Testis (tissue), 3 donors: ENCODE results near the gene PHACTR3. TPM values are rescaled to one million over a fixed set of nuclear protein-coding genes. Genes with fewer than 3 reads are reported as not detected.

Source experiments
- DNase-seq: peaks from one replicate; pipeline ENCODE4 v3.0.0-alpha.2; 2019
- H3K27ac ChIP-seq, 2 donors: fragments of 200-600 bp; sonication (generic); one replicate each; pipeline ENCODE4 v1.5.1; 2019
- H3K27me3 ChIP-seq: fragments of 200-600 bp; sonication (generic); one replicate; pipeline ENCODE4 v1.5.1; 2019
- H3K36me3 ChIP-seq: fragments of 200-600 bp; sonication (generic); one replicate; pipeline ENCODE4 v1.5.1; 2017; ENCODE audit warnings: low read depth; ENCODE audit errors: missing control alignments
- H3K4me1 ChIP-seq: fragments of 200-600 bp; sonication (generic); one replicate; pipeline ENCODE4 v1.5.1; 2019
- H3K4me3 ChIP-seq, 2 donors: fragments of 200-600 bp; sonication (generic); one replicate each; pipeline ENCODE4 v1.5.1; 2017 to 2019
- H3K9me3 ChIP-seq: fragments of 200-600 bp; sonication (generic); one replicate; pipeline ENCODE4 v1.5.1; 2017
- CTCF ChIP-seq, 3 experiments: fragments of 450-650 bp in 2 of 3; fragments of 200-600 bp in 1 of 3; sonication (generic) in 1 of 3; IDR thresholded peaks; one replicate each; pipeline ENCODE4 v1.5.1; 2016 to 2019; ENCODE audit warnings: antibody characterized with exemption in 3 of 3, mild to moderate bottlenecking in 2 of 3, moderate library complexity in 1 of 3
- POLR2A ChIP-seq: fragments of 450-650 bp; IDR thresholded peaks from one replicate; pipeline ENCODE4 v1.6.1; 2017; ENCODE audit warnings: antibody characterized with exemption, mild to moderate bottlenecking, moderate library complexity
- WGBS, 2 donors: methylation state at CpG; one replicate each; pipeline ENCODE4 v1.1.5; 2018; 5-methylcytosine and 5-hydroxymethylcytosine counted together
- intact Hi-C: fragments of 100-400 bp; cut with DNase I; formaldehyde crosslinking; loops from one replicate; pipeline ENCODE4 v1.15.1; 2023; ENCODE audit warnings: low total_unique reads
- polyA plus RNA-seq: library from polyadenylated mRNA; stranded (reverse); fragments of 350-450 nt; fragmentation: Illumina TruSeq; extraction: RNeasy Lipid Tissue Mini Kit (QIAGEN cat#74804); gene quantifications from one replicate; pipeline ENCODE4 v1.2.3, GENCODE V29; 2014; ENCODE audit warnings: low read depth, low replicate concordance; ENCODE audit not compliant: insufficient read depth
- total RNA-seq, 2 donors: library from RNA; depleted of rRNA; stranded (reverse); fragments of >200 nt; gene quantifications; one replicate each; pipeline ENCODE4 v1.2.3, GENCODE V29; 2016

The PHACTR3 gene
- total and polyA plus RNA-seq, 3 donors from 2014 or later, result 0.94 to 1.2 (median 1.1) TPM

DNA sequence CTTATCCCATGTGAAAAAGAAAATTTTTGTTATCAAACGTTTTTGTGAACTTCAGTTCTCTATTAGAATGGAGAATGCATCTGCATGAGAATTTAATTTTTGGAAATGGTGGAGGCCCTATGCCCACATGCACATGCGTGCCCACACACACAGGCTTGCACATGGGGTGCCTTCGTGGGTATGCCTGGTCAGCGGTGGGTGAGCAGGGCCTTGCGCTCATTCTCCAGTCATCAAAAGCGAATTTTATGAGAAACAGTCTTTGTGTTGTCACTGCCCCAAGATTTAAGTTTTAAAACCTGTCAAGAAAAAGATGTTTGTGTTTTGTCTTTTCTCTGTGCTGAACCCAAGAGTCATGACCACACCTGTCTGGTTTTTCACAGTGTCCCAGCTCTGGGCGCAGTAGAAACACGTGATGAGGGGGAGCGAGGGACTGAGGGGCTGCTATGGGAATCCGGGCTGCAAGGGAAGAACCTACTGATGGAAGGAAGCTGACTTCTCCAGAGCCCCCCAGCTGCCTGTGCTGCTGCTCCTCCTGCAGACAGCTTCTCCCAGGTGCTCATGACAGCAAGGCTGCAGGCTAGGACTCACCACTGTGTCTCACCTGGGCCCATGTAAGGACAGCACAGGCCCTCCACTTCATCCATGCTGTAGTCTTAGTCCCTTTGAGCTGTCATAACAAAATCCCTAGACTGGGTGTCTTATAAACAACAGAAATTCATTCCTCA lies 175.5 kb downstream of the PHACTR3 start:
- TF ChIP-seq CTCF (IDR thresholded peaks at IDR 0.05), result no peak
- no peak for TF ChIP-seq POLR2A
- intact Hi-C loops, result no loop called here
- H3K27me3 ChIP-seq, result no peaks in the 10 kb centered on the region
- H3K36me3 ChIP-seq, result no peaks in the 10 kb centered on the region
- WGBS, 2 donors, result 71 to 83% methylated on average over 10 of the region's 10 CpGs
- H3K4me3 ChIP-seq, result no peak overlapping the region
- no peaks in the 10 kb centered on the region for H3K9me3 ChIP-seq
- no peak overlapping the region for H3K27ac ChIP-seq
- no peaks in the 10 kb centered on the region for H3K4me1 ChIP-seq
- no peak for DNase-seq

DNA sequence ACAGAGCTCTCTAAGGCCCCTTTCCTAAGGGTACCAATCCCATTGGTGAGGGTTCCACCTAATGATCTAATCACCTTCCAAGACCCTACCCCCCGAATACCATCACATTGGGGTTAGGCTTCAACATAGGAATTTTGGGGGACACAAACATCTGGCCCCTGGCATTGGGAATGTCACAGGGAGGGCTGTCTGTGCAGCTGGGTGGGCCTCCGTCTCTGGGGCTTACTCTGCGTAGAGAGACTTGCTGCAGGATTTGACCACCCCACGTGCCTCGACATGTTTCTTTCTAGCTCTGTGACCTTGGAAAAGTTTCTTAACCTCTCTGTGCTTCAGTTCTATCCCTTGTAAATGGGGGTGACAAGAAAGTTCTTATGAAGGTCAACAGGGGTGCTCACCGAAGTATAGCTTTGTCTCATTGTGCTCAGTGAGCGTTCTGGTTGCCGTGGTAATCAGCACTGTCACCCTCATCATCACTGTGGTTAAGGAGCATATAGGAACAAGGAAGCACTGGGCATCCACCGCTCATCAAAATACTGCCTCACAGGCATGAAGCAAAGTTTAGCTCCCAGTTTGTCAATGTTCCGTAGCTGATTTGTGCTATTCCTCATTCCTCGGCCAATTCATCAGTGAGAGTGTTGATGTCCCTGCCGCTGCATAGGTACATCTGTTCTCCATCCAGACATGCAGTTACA lies 176.3 kb downstream of the PHACTR3 start:
- no peak overlapping the region for H3K27ac ChIP-seq
- no peaks in the 10 kb centered on the region for H3K27me3 ChIP-seq
- H3K36me3 ChIP-seq, result no peaks in the 10 kb centered on the region
- no peak for DNase-seq
- H3K4me1 ChIP-seq, result no peaks in the 10 kb centered on the region
- intact Hi-C loops, result no loop called here
- TF ChIP-seq CTCF (IDR thresholded peaks at IDR 0.05), result no peak
- TF ChIP-seq POLR2A, result no peak
- WGBS, 2 donors, result 92 to 93% methylated on average over 11 to 12 of the region's 12 CpGs
- no peaks in the 10 kb centered on the region for H3K9me3 ChIP-seq
- H3K4me3 ChIP-seq, result no peak overlapping the region

DNA sequence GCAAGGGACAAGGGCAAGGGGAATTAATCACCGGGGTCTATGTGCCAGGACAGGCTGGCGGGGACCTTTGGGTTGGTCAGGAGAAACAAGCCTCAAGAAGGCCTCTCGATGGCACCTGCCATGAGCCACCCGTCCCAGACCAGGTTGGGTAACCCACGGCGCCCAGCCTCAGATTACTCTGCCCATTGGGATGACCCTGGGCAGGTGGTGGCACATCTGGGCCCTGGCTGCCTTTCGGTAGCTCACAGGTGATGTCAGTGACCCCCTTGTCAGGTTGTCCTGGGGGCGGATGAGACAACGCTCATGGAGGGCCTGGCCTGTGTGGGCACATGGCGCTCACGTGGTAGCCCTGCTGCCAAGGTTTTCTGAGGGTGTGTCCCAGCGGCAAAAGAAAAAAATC lies 176.9 kb downstream of the PHACTR3 start:
- Histone ChIP-seq H3K36me3 (no peaks in the 10 kb centered on the region), H3K9me3 (no peaks in the 10 kb centered on the region), H3K27ac (no peak overlapping the region), H3K4me1 (no peaks in the 10 kb centered on the region), H3K4me3 (no peak overlapping the region), H3K27me3 (no peaks in the 10 kb centered on the region)
- WGBS, 2 donors, result 94 to 100% methylated on average over 8 to 12 of the region's 12 CpGs
- DNase-seq, result no peak
- intact Hi-C loops, result no loop called here
- TF ChIP-seq CTCF (IDR thresholded peaks at IDR 0.05), result no peak
- no peak for TF ChIP-seq POLR2A

DNA sequence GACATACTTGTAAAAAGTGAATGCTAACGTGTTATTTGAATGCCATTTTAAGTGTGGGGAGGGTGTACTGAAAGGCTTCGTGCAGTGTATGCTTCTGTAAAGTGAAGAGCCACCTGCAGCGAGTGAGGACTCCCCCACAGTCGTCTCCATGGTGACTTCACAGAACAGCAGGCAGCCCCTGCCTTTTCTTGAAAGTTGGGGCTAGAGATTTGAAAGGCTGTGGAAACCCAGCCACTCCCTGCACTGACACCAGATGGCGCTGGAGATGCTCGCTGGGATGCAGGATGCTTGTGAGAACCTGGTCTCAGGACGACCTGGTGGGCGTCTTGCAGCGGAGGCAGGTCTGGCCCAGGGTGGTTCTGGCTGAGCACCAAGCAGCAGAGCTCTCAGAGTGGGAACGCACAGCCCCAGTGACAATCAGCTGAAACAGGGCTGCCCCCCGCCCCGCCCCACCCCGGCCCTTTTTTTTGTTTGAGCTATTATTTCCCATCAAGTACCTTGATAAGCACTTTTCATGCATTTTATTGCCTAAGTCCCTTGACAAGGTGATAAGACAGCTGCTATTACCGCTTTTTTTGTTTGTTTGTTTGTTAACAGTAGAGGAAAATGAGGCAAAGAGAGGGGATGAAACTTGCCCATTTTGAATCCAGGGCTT lies 178.8 kb downstream of the PHACTR3 start:
- WGBS, 2 donors, result 34 to 40% methylated on average over 13 to 14 of the region's 14 CpGs
- no peaks in the 10 kb centered on the region for H3K36me3 ChIP-seq
- no peaks in the 10 kb centered on the region for H3K4me1 ChIP-seq
- H3K27ac ChIP-seq, result no peak overlapping the region
- intact Hi-C loops, result no loop called here
- TF ChIP-seq CTCF (IDR thresholded peaks at IDR 0.05), result peak; percentile 54 to 87 (median 65)
- TF ChIP-seq POLR2A, result no peak
- H3K4me3 ChIP-seq, result no peak overlapping the region
- no peaks in the 10 kb centered on the region for H3K27me3 ChIP-seq
- peak; percentile 75 for DNase-seq
- H3K9me3 ChIP-seq, result no peaks in the 10 kb centered on the region
